GM18868 (cell line): ENCODE measurements around the gene LRIG3.
"Not testable (repeated sequence)": the region's sequence is repeated elsewhere in the genome, so short reads cannot be mapped to it uniquely, and the experiment has no call there.

Experiments used
- ATAC-seq: cut with Tn5 transposase; IDR thresholded peaks from one replicate; pipeline ENCODE4 v1.9.1; 2021; ENCODE audit warnings: mild to moderate bottlenecking, moderate library complexity; ENCODE audit not compliant: unreplicated experiment

The LRIG3 gene

GRCh38 chr12:58905422-58905821, 14.9 kb downstream of the LRIG3 start:
- ATAC-seq: no peak

GRCh38 chr12:58902726-58903125, 17.6 kb downstream of the LRIG3 start:
- not testable (repeated sequence) for ATAC-seq

GRCh38 chr12:58901664-58902063, 18.6 kb downstream of the LRIG3 start:
- ATAC-seq: no peak

GRCh38 chr12:58897969-58898368, 22.3 kb downstream of the LRIG3 start:
- no peak for ATAC-seq

GRCh38 chr12:58896278-58896677, 24.0 kb downstream of the LRIG3 start:
- ATAC-seq: no peak

- ATAC-seq: no peak
Observed at GRCh38 chr12:58895053-58895452, 25.3 kb downstream of the LRIG3 start.

GRCh38 chr12:58894040-58894439, 26.3 kb downstream of the LRIG3 start:
- ATAC-seq: no peak

- ATAC-seq: no peak
Observed at GRCh38 chr12:58893495-58893894, 26.8 kb downstream of the LRIG3 start.

GRCh38 chr12:58889557-58889956, 30.7 kb downstream of the LRIG3 start:
- no peak for ATAC-seq

- ATAC-seq: no peak
Observed at GRCh38 chr12:58888131-58888783, 32.0 kb downstream of the LRIG3 start.

- ATAC-seq: no peak
Observed at GRCh38 chr12:58887068-58887467, 33.2 kb downstream of the LRIG3 start.

GRCh38 chr12:58886474-58886873, 33.8 kb downstream of the LRIG3 start:
- no peak for ATAC-seq

GRCh38 chr12:58884916-58885315, 35.4 kb downstream of the LRIG3 start:
- ATAC-seq: no peak

- ATAC-seq: peak; percentile 49
Observed at GRCh38 chr12:58883576-58884334, 36.5 kb downstream of the LRIG3 start.

- no peak for ATAC-seq
Observed at GRCh38 chr12:58882826-58883225, 37.5 kb downstream of the LRIG3 start.

- no peak for ATAC-seq
Observed at GRCh38 chr12:58881816-58882215, 38.5 kb downstream of the LRIG3 start.

GRCh38 chr12:58880639-58881038, 39.7 kb downstream of the LRIG3 start:
- no peak for ATAC-seq

GRCh38 chr12:58877243-58877743, 43.0 kb downstream of the LRIG3 start:
- ATAC-seq: peak; percentile 84

GRCh38 chr12:58873496-58873895, 46.8 kb downstream of the LRIG3 start:
- ATAC-seq: no peak

- no peak for ATAC-seq
Observed at GRCh38 chr12:58871556-58871955, 48.7 kb downstream of the LRIG3 start.

- no peak for ATAC-seq
Observed at GRCh38 chr12:58870595-58870994, 49.7 kb downstream of the LRIG3 start.

- ATAC-seq: peak; percentile 5
Observed at GRCh38 chr12:58860788-58861240, 59.5 kb downstream of the LRIG3 start.
